SIG-M5 treated with dmso at 0.1 percent for 504 hours (cell line): ENCODE data around the gene ZXDB.
"Not testable (repeated sequence)": the region's sequence is repeated elsewhere in the genome, so short reads cannot be mapped to it uniquely, and the experiment has no call there.

Source experiments
- DNase-seq: peaks from one replicate; lab custom pipeline; 2025; ENCODE audit not compliant: unreplicated experiment; lab: John Stamatoyannopoulos, UW

ZXDB gene

DNA sequence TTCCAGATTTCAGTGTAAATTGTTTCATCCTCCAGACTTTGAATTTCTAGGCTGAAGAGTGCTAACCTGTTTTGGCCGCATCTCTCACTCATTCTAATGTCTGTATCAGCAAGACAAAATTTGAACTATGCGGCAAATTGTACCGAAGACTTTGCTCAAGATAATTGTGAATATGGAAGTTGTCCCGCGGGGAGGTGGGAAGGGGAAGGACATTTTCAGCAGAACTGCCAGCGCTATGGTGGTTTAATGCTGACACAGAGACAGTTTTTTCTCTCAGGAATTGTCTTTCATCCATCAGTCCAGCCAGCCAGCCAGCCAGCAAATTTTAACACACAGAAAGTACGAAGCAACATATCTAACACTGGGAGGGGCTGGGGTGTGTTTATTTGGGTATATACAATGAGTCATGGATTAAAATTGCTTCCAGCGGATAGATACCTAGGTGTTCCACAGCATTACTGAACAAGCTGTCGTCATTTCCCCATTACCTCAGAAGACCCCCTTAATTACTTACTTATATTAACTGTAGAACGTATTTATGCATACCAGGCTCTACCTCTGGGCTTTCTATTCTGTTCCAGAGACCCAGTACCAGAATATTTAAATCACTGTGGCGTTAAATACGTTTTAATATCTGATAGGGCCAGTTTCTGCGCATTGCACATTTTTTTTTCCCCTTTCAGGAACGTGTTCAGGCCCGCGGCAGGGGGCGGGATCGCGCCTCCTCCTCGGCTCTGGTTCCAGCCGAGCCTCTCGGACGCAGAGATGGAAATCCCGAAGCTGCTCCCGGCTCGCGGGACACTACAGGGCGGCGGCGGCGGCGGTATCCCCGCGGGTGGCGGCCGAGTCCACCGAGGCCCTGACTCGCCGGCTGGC, at the start of gene ZXDB:
ZXDB (plus strand) TSS at position 728 of the 876 bp plus-strand sequence; CDS start at position 766, 38 bp downstream.
- not testable (repeated sequence) for DNase-seq

DNA sequence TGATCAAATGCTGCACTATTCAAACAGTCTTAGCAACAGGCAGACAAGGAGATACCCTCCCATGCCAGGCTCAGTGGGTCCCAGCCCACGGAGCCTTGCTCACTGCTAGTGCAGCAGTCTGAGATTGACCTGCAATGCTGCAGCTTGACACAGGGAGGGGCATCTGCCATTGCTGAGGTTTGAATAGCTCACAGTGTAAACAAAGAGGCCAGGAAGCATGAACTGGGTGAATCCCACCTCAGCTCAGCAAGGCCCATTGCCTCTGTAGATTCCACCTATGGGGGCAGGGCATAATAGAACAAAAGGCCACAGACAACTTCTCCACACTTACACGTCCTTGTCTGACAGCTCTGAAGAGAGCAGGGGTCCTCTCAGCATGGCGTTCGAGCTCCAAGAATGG, 26.6 kb upstream of the ZXDB start:
- DNase-seq, result no peak

GRCh38 chrX:57573754-57574153, 18.1 kb upstream of the ZXDB start:
- DNase-seq, result peak; percentile 52

DNA sequence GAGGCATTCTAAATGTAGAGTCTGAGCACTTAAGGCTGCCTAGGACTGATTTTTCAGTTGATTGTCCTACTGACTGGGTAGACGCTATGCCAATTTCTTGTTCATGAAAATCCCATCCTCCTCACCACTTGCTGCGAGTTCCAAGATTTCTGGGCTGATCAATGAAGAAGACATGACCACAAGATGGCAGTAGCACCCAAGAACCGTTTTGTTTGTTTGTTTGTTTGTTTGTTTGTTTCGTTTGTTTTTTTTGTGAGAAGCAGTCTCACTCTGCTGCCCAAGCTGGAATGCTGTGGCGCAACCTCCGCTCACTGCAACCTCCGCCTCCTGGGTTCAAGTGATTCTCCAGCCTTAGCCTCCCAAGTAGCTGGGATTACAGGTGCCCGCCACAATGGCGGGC, 8.9 kb upstream of the ZXDB start:
- not testable (repeated sequence) for DNase-seq

DNA sequence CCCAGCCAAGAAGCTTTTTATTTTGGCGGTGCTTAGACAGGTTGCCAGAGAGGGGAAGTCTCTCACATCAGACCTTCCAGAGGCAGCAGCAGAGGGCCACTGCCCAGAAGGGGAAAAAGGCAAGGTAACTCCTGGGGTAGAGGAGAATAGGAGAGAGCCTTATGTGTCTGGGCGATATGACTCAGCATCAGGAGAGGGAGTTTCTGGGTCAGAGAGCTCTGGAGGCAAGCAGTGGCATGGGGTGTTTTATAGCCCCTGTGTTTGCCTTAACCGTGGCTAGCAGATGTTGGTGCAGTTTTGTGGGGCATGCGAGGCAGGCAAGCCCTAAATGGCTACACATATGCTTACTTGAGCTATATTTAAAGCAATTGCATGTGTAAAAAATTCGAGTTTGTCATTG, 8.3 kb upstream of the ZXDB start:
- no peak for DNase-seq

GRCh38 chrX:57586360-57586759, 5.5 kb upstream of the ZXDB start:
- DNase-seq, result no peak

- DNase-seq, result no peak
Observed at GRCh38 chrX:57587062-57587461, 4.7 kb upstream of the ZXDB start.

DNA sequence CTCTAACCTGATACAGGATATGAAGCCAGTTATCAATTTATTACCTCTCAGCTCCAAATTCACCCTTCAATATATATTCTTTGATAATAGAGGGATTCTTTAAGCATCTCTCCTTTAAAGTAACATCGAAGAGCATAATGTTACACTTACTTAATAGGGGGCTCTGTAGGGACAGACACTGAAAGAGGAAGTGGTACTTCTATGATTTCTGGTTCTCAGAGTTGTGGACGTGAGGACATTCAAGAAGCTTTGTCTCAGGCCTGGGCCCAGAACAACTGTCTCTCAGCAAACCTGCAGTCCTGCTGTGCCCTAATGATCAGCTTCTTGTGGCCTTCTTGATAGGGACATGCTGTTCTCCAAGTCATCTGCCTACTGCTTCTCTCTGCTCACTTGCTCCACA, 4.2 kb upstream of the ZXDB start:
- DNase-seq, result peak; percentile 16

- not testable (repeated sequence) for DNase-seq
Observed at GRCh38 chrX:57592160-57592893, 516 bp downstream of the ZXDB start.

DNA sequence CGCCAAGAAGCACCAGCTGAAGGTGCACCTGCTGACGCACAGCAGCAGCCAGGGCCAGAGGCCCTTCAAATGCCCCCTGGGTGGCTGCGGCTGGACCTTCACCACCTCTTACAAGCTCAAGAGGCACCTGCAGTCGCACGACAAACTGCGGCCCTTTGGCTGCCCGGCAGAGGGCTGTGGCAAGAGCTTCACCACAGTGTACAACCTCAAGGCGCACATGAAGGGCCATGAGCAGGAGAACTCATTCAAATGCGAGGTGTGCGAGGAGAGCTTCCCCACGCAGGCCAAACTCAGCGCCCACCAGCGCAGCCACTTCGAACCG, 1.0 kb downstream of the ZXDB start:
- DNase-seq, result not testable (repeated sequence)

GRCh38 chrX:57595381-57595811, 3.6 kb downstream of the ZXDB start:
- DNase-seq, result no peak

DNA sequence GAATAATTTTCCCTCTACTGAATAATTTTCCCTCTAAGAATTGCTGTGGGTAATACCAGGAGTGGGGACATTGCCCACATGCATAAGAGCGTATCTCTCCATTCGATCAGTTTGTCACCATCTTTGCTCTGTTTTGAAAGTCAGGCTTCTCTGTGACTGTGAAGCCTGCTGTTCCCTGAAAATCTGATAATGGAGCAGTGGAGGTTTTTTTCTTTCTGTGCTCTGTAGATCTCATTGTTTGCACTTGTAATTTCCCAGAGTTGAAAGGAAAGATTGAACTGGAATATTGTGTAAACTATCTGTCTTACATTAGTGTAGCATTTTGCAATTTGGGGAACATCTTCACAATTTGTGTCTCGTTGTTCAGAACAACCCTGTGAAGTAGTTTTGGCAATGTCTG, 4.3 kb downstream of the ZXDB start:
- DNase-seq, result no peak

DNA sequence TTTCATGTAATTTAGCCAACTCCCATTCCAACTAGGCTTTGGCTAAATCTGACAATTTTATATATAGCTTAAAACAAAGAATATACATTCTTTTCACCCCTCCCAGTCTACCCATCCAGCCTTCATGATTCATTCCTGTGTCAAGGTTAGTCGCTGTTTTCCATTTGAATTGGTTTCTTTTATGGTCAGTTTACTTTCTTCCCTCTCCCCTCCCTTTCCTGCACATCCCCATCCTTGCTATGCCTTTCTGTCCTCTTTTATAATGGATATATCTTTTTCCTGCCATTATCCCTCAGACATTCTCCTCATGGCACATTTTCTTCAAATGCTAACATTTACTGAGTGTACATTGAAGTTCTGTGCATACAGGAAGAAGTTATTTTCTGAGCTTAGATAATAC, 4.7 kb downstream of the ZXDB start:
- no peak for DNase-seq

GRCh38 chrX:57607295-57608187, 15.7 kb downstream of the ZXDB start:
- no peak for DNase-seq

DNA sequence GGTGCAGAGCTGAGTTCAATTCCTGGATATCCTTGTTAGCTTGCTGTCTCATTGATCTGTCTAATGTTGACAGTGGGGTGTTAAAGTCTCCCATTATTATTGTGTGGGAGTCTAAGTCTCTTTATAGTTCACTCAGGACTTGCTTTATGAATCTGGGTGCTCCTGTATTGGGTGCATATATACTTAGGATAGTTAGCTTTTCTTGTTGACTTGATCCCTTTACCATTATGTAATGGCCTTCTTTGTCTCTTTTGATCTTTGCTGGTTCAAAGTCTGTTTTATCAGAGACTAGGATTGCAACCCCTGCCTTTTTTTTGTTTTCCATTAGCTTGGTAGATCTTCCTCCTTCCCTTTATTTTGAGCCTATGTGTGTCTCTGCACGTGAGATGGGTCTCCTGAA, 21.5 kb downstream of the ZXDB start:
- not testable (repeated sequence) for DNase-seq

DNA sequence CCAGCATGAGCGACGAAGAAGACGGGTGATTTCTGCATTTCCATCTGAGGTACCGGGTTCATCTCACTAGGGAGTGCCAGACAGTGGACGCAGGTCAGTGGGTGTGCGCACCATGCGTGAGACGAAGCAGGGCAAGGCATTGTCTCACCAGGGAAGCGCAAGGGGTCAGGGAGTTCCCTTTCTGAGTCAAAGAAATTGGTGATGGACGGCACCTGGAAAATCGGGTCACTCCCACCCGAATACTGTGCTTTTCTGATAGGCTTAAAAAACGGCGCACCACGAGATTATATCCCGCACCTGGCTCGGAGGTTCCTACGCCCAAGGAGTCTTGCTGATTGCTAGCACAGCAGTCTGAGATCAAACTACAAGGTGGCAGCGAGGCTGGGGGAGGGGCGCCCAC, 37.6 kb downstream of the ZXDB start:
- DNase-seq, result not testable (repeated sequence)

GRCh38 chrX:57640674-57641016, 48.8 kb downstream of the ZXDB start:
- DNase-seq, result no peak

DNA sequence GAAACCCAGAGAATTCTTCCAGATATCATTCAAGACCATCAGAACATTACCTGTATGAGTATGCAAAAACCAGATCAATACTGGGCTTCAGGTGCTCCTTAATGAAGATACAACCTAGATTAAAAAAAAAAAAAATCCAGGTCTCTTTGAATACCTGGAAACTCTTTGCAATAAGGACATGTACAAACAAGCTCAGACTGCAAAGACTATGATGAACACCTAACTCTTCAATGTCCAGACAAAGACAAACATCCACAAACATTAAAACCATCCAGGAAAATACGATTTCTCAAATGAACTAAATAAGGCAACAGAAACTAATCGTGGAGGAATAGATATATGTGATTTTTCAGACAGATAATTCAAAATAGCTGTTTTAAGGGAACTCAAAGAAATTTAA, 49.5 kb downstream of the ZXDB start:
- no peak for DNase-seq

- DNase-seq, result peak; percentile 14
Observed at GRCh38 chrX:57643698-57644097, 51.9 kb downstream of the ZXDB start.

- DNase-seq, result no peak
Observed at GRCh38 chrX:57647020-57647419, 55.2 kb downstream of the ZXDB start.
